A673 (cell line): ENCODE results near the gene PERP.

Experiments used
- EZH2 ChIP-seq: fragments of 200-600 bp; sonication (generic); IDR thresholded peaks from 2 replicates; pipeline ENCODE4 v1.6.1; 2017; ENCODE audit warnings: borderline replicate concordance, low read depth, mild to moderate bottlenecking, mixed read lengths, antibody characterized with exemption, low read length; ENCODE audit not compliant: poor library complexity, severe bottlenecking
- TF ChIP-seq, protein P1 (sequence below): fragments of 300-800, 200-600 bp; sonication (generic); conservative IDR thresholded peaks from 2 replicates; pipeline ENCODE4 v1.5.1; 2017; ENCODE audit warnings: low read depth, mild to moderate bottlenecking, antibody characterized with exemption, low read length, moderate library complexity, mixed read lengths

DNA sequence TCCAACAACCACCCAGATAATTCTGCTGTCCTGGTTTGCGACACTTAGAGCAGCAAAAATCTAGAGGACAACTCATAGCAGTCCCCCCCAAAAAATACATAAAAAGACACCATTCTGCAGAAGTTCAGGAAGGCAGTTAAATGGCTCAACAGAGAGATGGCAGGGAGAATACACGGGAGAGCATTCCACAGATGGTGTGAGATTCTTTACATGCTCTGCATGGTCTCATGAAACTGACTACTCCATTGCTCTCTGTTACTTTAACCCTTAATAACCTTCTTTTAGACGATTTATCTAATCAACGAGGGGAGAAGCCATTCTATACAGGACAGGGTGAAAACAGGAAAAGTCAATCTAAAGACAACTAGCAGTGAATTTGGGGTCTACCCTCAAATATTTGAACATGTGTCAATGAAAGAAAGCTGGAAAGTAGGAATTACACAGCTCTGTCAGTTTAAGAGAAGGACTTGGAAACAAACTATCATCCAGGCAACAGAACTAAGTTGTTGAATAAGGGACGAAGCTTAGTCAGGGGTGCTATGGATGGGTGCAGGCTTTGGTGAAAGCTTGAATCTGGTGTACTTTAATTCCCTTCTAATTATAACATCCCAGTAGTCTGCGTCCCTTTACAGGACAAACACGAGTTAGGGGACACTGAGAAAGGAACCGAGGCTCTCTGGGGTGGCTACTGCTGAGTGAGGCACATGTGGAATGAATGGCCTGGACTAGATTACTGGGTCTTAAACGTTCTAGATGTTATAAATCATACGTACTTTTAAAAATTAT, 5.1 kb downstream of the PERP start:
- TF ChIP-seq, protein P1, sequence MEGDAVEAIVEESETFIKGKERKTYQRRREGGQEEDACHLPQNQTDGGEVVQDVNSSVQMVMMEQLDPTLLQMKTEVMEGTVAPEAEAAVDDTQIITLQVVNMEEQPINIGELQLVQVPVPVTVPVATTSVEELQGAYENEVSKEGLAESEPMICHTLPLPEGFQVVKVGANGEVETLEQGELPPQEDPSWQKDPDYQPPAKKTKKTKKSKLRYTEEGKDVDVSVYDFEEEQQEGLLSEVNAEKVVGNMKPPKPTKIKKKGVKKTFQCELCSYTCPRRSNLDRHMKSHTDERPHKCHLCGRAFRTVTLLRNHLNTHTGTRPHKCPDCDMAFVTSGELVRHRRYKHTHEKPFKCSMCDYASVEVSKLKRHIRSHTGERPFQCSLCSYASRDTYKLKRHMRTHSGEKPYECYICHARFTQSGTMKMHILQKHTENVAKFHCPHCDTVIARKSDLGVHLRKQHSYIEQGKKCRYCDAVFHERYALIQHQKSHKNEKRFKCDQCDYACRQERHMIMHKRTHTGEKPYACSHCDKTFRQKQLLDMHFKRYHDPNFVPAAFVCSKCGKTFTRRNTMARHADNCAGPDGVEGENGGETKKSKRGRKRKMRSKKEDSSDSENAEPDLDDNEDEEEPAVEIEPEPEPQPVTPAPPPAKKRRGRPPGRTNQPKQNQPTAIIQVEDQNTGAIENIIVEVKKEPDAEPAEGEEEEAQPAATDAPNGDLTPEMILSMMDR, result no peak
- TF ChIP-seq EZH2, result no peak
